Amniotic stem cell (primary cell): ENCODE data around the gene GRHL1.

Source experiments
- DNase-seq: peaks from one replicate; lab custom pipeline; 2025; lab: John Stamatoyannopoulos, UW

The GRHL1 gene

DNA sequence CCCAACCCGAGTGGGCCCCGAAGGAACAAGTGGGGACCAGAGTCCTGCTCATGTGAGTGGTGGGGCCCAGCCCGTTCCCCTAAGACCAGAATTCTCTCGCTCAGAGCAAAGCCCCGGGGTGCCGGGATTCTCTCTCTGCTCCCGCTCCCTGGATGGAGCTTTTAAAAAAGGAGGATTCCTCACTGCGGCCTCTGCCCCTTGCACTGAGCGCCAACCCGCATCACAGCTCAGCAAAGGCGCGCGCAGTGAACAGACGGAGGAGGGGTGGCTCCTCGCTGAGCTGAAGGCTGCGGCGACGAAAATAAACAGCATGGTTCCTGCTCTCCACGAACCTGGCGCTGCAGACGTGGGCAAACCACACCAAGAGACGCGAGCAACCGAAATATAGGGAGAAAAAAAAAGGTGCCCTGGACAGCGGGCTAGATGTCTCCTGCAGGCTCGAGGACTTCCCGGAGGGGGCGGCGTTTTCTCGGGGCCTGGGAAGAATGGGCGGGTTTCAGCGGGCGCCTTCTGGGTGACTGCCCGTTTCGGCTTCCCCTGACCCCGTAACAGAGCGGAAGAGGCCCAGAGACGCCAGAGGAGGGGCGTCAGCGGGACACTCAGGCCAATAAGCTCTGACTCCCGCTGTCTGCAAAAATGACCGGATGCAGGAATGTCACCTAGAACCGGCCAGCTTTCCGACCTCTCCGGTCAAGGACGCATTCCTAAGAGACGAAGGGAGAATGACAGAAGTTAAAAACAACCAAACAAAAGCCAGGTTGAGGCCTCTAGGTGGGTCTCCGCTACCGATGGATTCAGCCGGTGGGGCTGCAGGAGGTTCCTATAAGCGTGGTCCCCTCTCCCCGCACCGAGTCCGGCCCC lies 91.0 kb downstream of the GRHL1 start:
- DNase-seq, result no peak

DNA sequence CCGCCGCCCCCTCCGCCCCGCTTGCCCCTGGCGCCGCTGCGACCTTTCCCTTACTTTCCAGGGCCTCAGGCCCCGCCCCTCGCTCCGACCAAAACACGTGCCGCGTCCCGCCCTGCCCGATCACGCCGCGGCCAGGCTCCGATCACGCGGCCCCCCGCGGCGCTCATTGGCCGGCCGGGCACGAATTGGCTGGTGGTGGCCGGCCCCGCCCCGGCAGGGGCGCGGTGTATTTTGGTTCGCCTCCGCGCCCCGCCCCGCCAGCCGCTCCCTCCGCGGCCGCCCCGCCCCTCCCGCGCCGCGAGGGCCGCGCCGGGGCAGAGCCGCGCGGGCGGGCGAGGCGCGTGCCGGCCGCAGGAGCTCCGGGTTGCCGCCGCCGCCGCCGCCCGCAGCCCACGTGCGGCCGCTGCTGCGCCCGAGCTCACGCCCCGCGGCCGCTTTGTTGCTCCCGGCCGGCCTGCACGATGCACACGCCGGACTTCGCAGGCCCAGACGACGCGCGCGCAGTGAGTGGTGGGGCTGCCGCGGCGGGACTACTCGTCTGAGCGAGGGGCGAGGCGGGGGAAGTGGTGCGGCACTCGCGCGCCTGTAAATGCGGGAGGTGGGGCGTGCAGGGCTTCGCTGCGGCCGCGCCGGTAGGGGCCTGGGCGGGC lies 91.9 kb downstream of the GRHL1 start, which contains the start of gene KLF11:
KLF11 (plus strand) TSS at position 295 of the 650 bp plus-strand sequence; CDS start at position 462, 167 bp downstream.
- peak; percentile 70 for DNase-seq

DNA sequence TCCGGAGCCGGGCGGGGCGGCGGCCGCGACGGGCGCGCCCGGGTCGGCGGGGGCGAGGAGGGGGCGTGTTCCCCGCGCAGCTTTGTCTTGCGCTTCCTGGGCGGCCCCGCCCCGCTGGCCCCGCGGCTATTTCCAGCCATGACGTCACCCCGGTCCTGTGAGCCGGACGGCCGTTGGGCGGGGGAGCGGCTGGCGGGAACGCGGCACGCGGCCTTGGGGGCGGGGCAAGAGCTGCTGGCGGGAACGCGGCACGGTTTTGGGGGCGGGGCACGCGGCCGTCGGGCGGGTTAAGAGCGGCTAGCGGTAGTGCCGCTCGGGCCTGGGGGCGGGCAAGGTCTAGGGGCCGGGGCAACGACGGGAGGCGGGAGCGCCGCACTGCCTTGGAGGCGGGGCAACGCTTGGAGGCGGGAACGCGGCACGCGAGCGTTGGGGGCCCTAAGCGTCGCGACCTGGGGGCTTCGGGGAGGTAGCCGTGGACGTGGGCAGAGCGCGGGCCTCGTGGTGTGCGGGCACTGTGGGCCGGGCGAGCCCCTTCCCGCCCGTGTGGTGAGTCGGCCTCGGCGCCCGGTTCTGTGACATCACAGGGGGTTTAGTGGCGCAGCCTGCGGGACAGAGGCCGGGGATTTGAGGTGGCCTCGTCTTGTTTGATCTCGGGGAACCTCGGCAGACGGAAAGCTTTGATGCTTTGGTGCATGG lies 92.6 kb downstream of the GRHL1 start:
- peak; percentile 75 for DNase-seq

DNA sequence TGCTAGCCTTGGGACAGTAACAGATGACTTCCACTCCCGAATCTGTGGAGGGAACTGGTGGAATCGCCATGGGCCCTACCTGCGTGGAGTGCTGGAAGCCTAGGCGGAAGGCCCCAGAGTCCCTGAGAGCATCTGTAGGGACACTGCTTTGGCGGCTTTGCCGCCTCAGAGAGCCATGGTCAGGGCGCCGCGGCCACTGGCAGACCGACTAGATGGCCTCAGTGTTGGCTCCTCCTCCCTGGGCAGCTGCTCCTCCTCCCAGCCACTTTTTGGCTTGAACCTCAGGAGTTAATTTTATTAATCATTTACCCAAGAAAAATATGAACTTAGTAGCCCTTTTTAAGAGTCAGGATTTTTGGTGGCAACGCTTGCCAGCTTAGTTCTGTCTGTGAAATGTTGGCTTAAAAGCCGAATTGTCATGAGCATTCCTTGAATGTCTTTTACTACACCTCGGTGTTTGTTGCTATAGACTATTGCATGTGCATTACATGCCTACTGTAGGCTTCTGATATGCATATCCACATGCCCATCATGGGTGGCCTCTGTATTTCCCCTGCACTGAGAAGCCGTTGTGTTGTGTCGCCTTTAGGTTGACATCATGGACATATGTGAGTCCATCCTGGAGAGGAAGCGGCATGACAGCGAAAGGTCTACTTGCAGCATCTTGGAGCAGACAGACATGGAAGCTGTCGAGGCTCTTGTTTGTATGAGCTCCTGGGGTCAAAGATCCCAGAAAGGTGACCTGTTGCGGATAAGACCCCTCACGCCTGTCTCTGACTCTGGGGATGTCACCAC lies 94.3 kb downstream of the GRHL1 start:
- DNase-seq, result no peak

DNA sequence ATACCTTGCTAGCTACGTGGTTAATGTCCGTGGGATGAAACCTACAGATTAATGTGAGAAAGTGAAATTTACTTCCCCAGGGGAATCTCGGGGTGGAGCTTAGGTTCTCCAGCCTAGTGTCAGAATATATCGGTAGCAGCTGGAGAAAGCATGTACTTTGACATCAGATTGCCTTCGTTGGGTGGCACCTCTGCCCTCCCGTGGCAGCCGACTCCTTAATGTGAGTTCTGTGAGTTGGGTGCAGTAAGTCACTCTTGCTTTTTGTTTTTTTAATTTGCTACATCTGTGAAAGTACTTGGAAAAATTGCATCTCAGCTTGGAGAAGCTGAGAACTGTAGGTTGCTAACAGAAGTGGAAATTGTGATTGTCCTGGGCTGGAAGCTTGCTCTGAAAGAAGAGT lies 95.4 kb downstream of the GRHL1 start:
- no peak for DNase-seq

- no peak for DNase-seq
Measured at GRCh38 chr2:10047616-10048500, 96.4 kb downstream of the GRHL1 start.

DNA sequence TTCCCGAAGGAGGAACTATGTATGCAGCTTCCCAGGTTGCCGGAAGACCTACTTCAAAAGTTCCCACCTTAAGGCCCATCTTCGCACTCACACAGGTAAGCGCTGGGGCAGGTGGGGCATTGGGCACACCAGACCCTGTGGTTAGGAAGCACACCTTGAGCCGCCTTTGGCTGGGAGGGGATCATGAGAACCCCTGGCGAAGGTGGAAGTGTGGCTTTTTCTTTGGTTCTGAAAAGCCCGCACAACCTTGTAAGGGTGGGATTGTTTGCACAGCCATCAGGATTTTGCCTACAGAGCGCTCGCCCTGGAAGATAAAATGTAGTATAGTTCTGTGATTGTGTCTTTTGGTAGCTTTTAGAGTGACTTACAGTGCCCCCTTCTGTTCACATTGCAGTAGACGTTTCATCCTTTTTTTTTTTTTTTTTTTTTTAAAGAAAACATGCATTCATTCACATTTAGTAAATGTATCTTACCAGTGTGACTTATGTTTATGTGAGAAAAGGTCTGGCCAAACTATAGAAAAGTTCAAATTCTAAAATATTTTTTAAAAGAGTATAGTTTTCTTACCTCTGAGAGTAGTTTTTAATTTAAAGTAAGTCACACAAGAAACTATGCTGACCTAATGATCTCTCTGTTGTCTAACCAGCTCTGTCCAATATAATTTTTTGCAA lies 97.1 kb downstream of the GRHL1 start:
- peak; percentile 20 for DNase-seq
